HCT116 (cell line): ENCODE results near the gene CAPN3. TPM values are rescaled to one million over a fixed set of nuclear protein-coding genes. Genes with fewer than 3 reads are reported as not detected.

ENCODE experiments used
- ATAC-seq: fragments of 200-7000 bp; cut with Tn5 transposase; 2 replicates; pipeline ENCODE4 v1.9.1; 2020; ENCODE audit warnings: mild to moderate bottlenecking, moderate library complexity
- BruUV-seq: library from RNA; stranded (reverse); fragments of 400-500 nt; replicated peaks from 2 replicates; lab custom pipeline; 2021; lab: Mats Ljungman, UMichigan
- CTCF ChIA-PET: fragments of 300-600 bp; sonication (Branson Sonifier 250); formaldehyde crosslinking; loops from one replicate; lab custom pipeline; 2021; ENCODE audit warnings: antibody characterized with exemption; lab: Charles Lee
- POLR2A ChIA-PET: fragments of 300-600, 350-600 bp; sonication (Branson Sonifier 250); formaldehyde crosslinking; loops from one replicate; lab custom pipeline; 2021; ENCODE audit warnings: antibody characterized with exemption; lab: Charles Lee
- RAD21 ChIA-PET, 2 experiments: fragments of 300-600 bp; sonication (Branson Sonifier 250); formaldehyde crosslinking; loops; one replicate each; lab custom pipeline; 2023; ENCODE audit warnings: low total read pairs in 2 of 2; ENCODE audit not compliant: uncharacterized antibody in 2 of 2, unreplicated experiment in 2 of 2, low non-redundant PET in 1 of 2; lab: Charles Lee
- DNase-seq: peaks from one replicate; pipeline ENCODE4 v3.0.0-alpha.2; 2010; ENCODE audit warnings: low read depth, low spot score
- H2AFZ ChIP-seq: fragments of 200-600 bp; shearing (Covaris generic), sonication (generic); 2 replicates; pipeline ENCODE4 v1.6.1; 2017; ENCODE audit warnings: low read depth, mixed run types, mixed read lengths, antibody characterized with exemption, low read length; ENCODE audit not compliant: poor library complexity, severe bottlenecking
- H3K27ac ChIP-seq: 2 replicates; pipeline ENCODE4 v1.5.1; 2012; ENCODE audit warnings: low read depth, low read length
- H3K27me3 ChIP-seq: fragments of 200-600 bp; sonication (generic); 2 replicates; pipeline ENCODE4 v1.6.1; 2016; ENCODE audit warnings: mixed run types, low read length, mixed read lengths; ENCODE audit not compliant: insufficient read depth
- H3K36me3 ChIP-seq, 2 experiments: fragments of 200-500 bp in 1 of 2; fragments of 200-600 bp in 1 of 2; sonication (Bioruptor generic) in 1 of 2; sonication (generic) in 1 of 2; 2 replicates each; pipeline versions ENCODE4 v1.5.1 to v1.6.1; 2014 to 2016; ENCODE audit warnings: low read length in 2 of 2, inconsistent platforms in 1 of 2, mixed read lengths in 1 of 2, mixed run types in 1 of 2; ENCODE audit not compliant: insufficient read depth in 2 of 2, control insufficient read depth in 1 of 2
- H3K4me1 ChIP-seq, 2 experiments: fragments of 200-600 bp in 1 of 2; sonication (generic) in 1 of 2; 2 replicates each; pipeline versions ENCODE4 v1.5.1 to v1.6.1; 2012 to 2017; ENCODE audit warnings: low read length in 2 of 2, inconsistent platforms in 1 of 2, mild to moderate bottlenecking in 1 of 2, mixed read lengths in 1 of 2, mixed run types in 1 of 2, moderate library complexity in 1 of 2; ENCODE audit not compliant: insufficient read depth in 2 of 2, control insufficient read depth in 1 of 2
- H3K4me2 ChIP-seq: fragments of 200-600 bp; sonication (generic); 2 replicates; pipeline ENCODE4 v1.6.1; 2017; ENCODE audit warnings: mixed run types, low read length, mixed read lengths
- H3K4me3 ChIP-seq, 2 experiments: fragments of 200-600 bp in 1 of 2; sonication (generic) in 1 of 2; replicated peaks in 1 of 2; 2 replicates each; pipeline ENCODE4 v1.5.1; 2011 to 2016; ENCODE audit warnings: low read length in 2 of 2, control low read depth in 1 of 2, low read depth in 1 of 2, mild to moderate bottlenecking in 1 of 2, mixed read lengths in 1 of 2, mixed run types in 1 of 2
- H3K79me2 ChIP-seq: fragments of 200-600 bp; sonication (generic); 2 replicates; pipeline ENCODE4 v1.6.1; 2017; ENCODE audit warnings: mild to moderate bottlenecking, mixed run types, low read length, moderate library complexity, mixed read lengths; ENCODE audit not compliant: insufficient read depth
- H3K9ac ChIP-seq: fragments of 200-600 bp; sonication (generic); 2 replicates; pipeline ENCODE4 v1.6.1; 2016; ENCODE audit warnings: low read length, mixed read lengths
- H3K9me2 ChIP-seq: fragments of 200-600 bp; sonication (generic), shearing (Covaris generic); 2 replicates; pipeline ENCODE4 v1.6.1; 2017; ENCODE audit warnings: mixed run types, mild to moderate bottlenecking, moderate library complexity; ENCODE audit not compliant: insufficient read depth
- H3K9me3 ChIP-seq, 2 experiments: fragments of 200-500 bp in 1 of 2; fragments of 200-600 bp in 1 of 2; sonication (Bioruptor generic) in 1 of 2; sonication (generic) in 1 of 2; 2 replicates each; pipeline ENCODE4 v1.6.1; 2014 to 2017; ENCODE audit warnings: low read length in 2 of 2, mixed read lengths in 2 of 2, inconsistent platforms in 1 of 2, low read depth in 1 of 2, mild to moderate bottlenecking in 1 of 2, mixed run types in 1 of 2, moderate library complexity in 1 of 2; ENCODE audit not compliant: control insufficient read depth in 1 of 2, insufficient read depth in 1 of 2
- H4K20me1 ChIP-seq: fragments of 200-600 bp; sonication (generic), shearing (Covaris generic); 2 replicates; pipeline ENCODE4 v1.6.1; 2017; ENCODE audit warnings: mixed run types, mild to moderate bottlenecking, moderate library complexity; ENCODE audit not compliant: insufficient read depth
- CTCF ChIP-seq, 3 experiments: fragments of 200-600 bp in 1 of 3; sonication (generic) in 1 of 3; IDR thresholded peaks in 2 of 3; conservative IDR thresholded peaks in 1 of 3; 2 replicates each; pipeline ENCODE4 v1.5.1; 2012 to 2017; ENCODE audit warnings: low read depth in 2 of 3, low read length in 2 of 3, antibody characterized with exemption in 1 of 3, borderline replicate concordance in 1 of 3, control low read depth in 1 of 3, mild to moderate bottlenecking in 1 of 3, mixed read lengths in 1 of 3, mixed run types in 1 of 3, moderate library complexity in 1 of 3; ENCODE audit not compliant: insufficient read depth in 1 of 3
- EZH2 ChIP-seq: fragments of 200-600 bp; sonication (generic); IDR thresholded peaks from 2 replicates; pipeline ENCODE4 v1.6.1; 2017; ENCODE audit warnings: antibody characterized with exemption, mixed run types
- JUND ChIP-seq: IDR thresholded peaks from 2 replicates; pipeline ENCODE4 v1.6.1; 2012
- POLR2A ChIP-seq: IDR thresholded peaks from 2 replicates; pipeline ENCODE4 v1.7.0; 2011; ENCODE audit warnings: borderline replicate concordance; ENCODE audit not compliant: insufficient read depth, insufficient read length; ENCODE audit errors: extremely low read depth
- SP1 ChIP-seq: IDR thresholded peaks from 2 replicates; pipeline ENCODE4 v1.6.1; 2012; ENCODE audit warnings: low read depth
- ZBTB33 ChIP-seq: IDR thresholded peaks from 2 replicates; pipeline ENCODE4 v1.6.1; 2011; ENCODE audit warnings: mild to moderate bottlenecking, low read length, moderate library complexity; ENCODE audit not compliant: insufficient replicate concordance; ENCODE audit errors: extremely low read depth
- intact Hi-C: fragments of 100-400 bp; cut with micrococcal nuclease; formaldehyde crosslinking; loops from 2 replicates; pipeline ENCODE4 v1.10.0; 2022
- total RNA-seq: library from RNA; stranded (reverse); gene quantifications from one replicate; pipeline ENCODE4 v1.2.1, GENCODE V29; 2021; ENCODE audit not compliant: unreplicated experiment

Gene CAPN3
- total RNA-seq, 1 experiment from 2014 or later, result 1.8 TPM

DNA sequence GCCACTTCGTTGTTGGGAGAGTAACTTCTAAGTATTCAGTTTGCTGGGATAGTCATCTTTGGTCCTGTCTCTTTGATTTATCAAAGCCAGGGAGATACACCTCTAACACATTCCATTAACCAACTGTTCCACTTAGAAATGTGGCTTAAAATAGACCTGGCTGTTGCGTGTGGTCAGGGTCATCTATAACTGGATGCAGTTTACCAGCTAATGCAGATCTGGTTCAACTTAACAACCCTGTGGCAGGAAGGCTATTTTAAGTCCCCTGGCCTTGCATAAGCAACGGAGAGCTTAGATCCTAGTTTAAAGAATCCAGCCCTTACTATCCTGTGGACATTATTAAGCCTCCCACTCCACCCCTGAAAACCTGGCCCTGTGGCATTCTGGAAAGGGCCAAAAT is 28.1 kb upstream of the CAPN3 start (continued):
- no peak for TF ChIP-seq ZBTB33
- no peak for TF ChIP-seq JUND
- no peak for TF ChIP-seq POLR2A

GRCh38 chr15:42332331-42332730 is 27.0 kb upstream of the CAPN3 start:
- H3K4me2 ChIP-seq, result no peak overlapping the region
- TF ChIP-seq SP1 (no peak), CTCF (IDR thresholded peaks at IDR 0.05 in 2 of 3, conservative IDR thresholded peaks at IDR 0.05 in 1 of 3; ENCODE audit: borderline replicate concordance in 1 of 3, insufficient read depth in 1 of 3, low read depth in 2 of 3, low read length in 2 of 3) (no peak), EZH2 (no peak)
- H3K9ac ChIP-seq, result no peak overlapping the region
- no TSS peak for BruUV-seq
- no peak for DNase-seq
- ChIA-PET CTCF (no interaction called here), POLR2A (no interaction called here), RAD21 (no interaction called here)
- no peak overlapping the region for H3K4me3 ChIP-seq
- no peak for ATAC-seq
- no peak overlapping the region for H3K27ac ChIP-seq
- no peaks in the 10 kb centered on the region for H4K20me1 ChIP-seq
- H2AFZ ChIP-seq, result no peak overlapping the region
- intact Hi-C loops, result no loop called here
- no peaks in the 10 kb centered on the region for H3K79me2 ChIP-seq
- H3K36me3 ChIP-seq, result no peaks in the 10 kb centered on the region
- H3K9me3 ChIP-seq, result peaks cover 0 to 3% of the 10 kb centered on the region in 2 experiments; a peak in 2 of 4 replicates
- H3K4me1 ChIP-seq, result no peaks in the 10 kb centered on the region
- no peaks in the 10 kb centered on the region for H3K9me2 ChIP-seq
- H3K27me3 ChIP-seq, result no peaks in the 10 kb centered on the region
